T follicular helper cell (primary cell): Measurements from ENCODE around the gene ZNF446.
"Not testable (repeated sequence)": the region's sequence is repeated elsewhere in the genome, so short reads cannot be mapped to it uniquely, and the experiment has no call there.

Experiments
- DNase-seq: peaks from one replicate; pipeline ENCODE4 v3.0.0-alpha.2; 2020; ENCODE audit warnings: low read depth

The ZNF446 gene

DNA sequence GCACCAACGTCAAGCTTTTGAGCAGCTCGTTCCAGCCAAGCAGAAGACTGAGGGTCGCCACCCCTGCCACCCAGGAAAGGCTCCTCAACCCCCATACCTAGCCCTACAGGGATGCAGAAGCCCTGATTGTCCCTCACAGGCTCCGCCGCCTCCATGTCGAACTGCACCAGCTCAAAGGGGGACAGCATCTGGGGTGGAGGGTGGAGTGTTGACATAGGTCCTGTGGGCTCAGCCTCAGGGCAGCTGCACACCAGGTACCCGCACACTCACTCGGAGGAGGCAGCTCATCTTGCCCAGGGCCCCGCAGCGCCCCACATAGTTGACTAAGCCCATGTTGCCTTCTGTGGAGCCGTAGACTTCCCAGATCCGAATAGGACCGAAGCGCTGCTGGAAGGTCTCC, 24.1 kb downstream of the ZNF446 start:
- no peak for DNase-seq

- not testable (repeated sequence) for DNase-seq
Measured at GRCh38 chr19:58507602-58508223, 31.6 kb downstream of the ZNF446 start.

GRCh38 chr19:58509731-58510083, 33.6 kb downstream of the ZNF446 start:
- DNase-seq = no peak

GRCh38 chr19:58510084-58510862, 34.1 kb downstream of the ZNF446 start:
- no peak for DNase-seq

- DNase-seq = no peak
Measured at GRCh38 chr19:58511353-58512208, 35.4 kb downstream of the ZNF446 start, which contains the start of gene SLC27A5. Gene SLC27A5, minus strand, starts transcription at chr19:58511992. Its CDS starts 37 bp downstream, at chr19:58511955.

DNA sequence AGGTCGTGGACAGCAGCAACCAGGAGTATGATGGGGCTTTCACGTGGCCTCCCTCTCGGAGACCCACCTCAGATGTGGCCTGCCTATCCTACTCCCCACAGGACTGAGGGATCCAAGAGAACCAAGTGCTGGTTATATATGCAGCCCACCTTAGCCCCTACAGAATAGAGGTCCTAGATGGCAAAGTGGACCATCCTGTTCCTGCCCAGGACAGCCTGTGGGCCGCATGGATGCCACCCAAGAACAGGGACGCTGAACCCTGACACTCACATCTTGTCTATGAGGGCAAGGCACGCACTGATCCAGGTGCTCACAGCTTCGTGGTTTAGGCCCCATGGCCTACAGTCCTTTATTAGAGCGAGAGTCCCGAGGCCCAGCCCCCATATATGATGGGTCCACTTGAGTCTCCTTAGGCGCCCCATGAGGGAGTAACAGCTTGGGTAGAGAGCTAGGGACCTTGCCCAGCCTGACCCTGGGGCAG, 37.1 kb downstream of the ZNF446 start:
- DNase-seq = no peak

DNA sequence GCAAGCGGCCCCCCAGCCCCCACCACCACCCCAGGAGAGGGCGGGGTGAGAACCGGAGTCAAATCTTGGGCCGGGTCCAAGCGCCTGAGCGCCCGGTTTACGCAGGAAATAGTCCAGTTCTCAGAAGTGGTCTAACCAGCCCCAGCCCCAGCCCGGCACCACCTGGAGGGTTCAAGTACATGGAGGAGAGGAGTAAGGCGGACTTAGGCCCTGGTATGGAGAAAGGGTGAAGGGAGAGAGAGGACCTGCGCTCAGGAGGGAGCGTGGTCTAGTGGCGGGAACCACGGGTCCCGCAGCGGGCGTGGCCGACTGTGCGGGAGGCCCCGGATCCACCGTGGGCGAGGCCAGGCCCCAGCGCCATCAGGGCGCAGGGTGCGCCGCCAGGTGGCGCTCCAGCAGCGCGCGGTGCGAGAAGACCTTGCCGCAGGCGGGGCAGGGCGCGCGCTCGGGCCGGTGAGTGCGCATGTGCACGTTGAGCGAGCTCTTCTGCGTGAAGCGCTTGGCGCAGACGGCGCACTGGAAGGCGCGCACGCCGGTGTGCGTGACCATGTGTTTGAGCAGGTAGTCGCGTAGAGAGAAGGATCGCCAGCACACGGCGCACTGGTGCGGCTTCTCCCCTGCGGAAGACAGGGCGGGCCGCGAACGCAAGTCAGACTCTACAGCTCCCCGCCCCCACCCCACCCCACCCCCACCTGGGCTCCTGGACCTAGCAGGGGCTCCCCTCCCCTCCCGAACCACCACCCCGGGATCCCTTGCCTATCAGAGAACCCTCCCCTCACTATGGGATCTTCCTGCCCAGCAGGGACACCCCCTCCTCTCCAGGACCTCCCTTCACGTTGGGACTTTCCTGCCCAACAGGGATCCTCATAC, 37.8 kb downstream of the ZNF446 start:
- peak; percentile 90 for DNase-seq

- DNase-seq = no peak
Measured at GRCh38 chr19:58514564-58515022, 38.4 kb downstream of the ZNF446 start.

DNA sequence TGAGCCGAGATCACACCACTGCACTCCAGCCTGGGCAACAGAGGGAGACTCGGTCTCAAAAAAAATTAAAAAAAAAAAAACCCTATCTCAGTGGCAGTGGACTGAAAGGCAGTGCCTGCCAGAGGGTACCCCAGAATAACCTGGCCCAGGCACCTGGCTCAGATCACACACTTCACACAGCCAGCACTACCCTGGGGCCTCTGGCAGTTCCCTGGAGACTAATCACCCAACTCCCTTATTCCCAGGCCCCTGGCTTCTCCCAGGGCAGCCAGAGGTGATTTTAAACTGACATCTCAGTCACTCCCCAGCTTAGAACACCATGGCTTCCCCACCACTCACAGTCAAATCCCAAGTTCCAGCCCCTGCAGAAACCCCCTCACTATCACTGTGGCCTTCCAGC, 39.1 kb downstream of the ZNF446 start:
- no peak for DNase-seq

DNA sequence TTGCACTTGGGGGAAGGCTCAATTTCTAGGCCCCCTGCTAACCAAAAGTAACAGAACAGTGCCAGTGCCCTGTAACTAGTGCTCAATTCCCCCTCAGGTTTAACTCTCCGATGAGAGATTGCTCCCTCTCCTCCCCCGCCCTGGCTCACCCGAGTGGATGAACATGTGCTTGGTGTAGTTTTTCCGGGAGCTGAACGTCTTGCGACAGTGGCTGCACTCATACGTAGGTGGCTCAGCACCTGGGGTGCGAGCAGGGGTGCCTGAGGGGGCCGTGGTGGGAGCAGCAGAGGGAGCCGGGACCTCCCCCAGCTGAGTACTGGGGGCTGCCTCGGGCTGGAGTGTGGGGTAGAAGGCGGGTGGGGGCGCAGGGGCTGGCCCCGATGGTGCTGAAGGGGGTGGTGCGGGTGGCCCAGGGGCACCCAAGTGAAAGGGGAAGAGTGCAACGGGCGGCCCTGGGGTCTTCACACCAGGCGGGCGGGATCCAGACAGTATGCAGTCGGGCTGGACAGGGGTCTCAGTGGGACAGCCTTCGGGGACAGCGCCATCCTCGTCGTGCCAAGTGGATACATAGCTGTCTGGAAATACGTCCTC, 40.2 kb downstream of the ZNF446 start:
- DNase-seq = no peak

- DNase-seq = no peak
Measured at GRCh38 chr19:58516964-58517833, 41.0 kb downstream of the ZNF446 start.

DNA sequence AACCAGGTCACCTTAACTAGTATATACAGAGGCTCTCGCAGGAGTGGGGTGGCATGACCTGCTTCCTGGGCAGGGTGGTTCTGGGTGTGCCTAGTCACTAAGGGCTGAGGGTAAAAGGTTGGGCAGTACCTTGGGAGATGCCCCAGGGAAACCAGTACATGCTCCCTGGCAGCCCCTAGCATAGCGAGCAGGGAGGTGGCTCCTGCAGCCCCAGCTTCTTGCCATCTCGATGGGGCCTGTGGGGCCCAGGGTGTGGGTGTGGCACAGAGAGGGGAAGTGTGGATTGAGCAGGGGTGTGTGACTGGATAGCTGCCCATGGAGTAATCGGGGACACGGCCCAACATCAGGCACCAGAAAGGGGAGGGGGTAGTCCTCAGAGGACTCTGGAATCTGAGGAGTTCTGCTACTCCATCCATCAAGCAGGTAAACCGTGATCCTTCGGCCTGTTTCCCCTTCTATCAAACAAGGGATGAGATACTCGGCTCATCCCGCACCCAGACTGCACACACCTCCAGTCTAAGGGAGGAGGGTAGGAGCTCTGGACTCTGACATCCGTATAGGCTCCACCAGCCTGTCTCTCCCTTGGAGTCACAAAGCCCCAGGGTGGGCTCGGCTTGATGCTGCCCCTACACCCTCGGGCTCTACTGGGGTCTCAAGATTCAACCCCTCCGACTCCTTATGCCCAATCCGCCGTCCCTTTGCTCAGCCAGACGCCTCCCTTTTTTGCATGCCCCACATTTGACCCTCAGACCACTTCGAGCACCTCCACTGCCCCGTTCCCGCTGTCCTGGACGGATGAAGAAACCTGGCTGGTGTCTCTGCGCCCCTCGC, 42.3 kb downstream of the ZNF446 start:
- no peak for DNase-seq

DNA sequence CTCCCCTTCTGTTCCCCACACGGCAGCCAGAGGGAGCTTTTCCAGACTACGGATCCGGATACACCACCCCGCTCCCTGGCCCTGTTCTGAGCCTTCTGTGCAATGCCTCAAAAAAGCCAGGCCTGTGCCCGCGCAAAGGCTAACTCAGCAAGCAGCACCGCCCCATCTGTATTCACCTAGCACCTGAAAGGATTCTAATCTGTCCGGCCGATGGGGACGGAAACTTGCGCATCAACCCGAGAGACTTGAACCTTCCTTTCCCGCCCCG, 42.9 kb downstream of the ZNF446 start:
- peak; percentile 33 for DNase-seq

DNA sequence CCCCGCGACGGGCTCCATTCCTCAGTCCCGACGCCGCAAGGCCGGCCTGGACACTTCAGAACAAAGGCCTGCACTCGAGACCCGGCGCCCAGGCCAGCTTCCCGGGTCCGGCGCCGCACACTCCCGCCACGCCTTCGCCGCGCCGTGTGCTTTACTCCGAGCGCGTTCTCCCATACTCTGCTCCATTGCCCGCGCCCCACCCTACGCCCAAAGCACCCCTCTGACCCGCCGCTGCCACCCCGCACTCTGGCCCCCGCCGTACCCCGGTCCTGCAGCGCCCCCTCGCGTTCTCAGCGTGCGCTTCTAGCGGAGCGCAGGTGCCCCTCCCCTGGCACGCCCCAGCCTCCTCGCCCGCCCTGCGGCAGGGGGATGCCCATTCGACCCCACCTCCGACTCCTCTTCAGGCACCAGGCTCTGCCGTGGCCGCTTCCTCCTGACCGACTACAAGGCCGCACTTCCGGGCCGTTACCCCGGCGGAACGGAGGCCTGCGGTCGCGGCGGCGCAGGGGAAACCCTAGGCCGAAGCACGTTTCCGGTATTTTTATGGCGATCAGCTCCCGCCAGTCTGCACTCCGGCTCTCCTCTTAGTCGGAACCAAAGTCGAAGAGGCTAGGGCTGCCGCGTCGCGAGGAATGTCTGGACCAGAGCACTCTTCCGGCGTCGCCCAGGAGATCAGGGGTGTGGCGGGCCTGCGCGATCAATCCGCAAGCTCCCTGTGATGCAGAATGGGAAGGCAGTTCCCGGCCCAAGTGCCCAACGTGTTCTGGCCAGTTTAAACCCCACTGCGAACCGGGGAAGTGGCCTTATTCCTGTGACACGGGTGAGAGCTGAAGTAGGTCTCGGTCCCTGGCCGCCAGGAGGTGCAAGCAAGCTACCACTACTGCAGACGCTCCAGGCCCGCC, 43.5 kb downstream of the ZNF446 start, which contains the start of gene ZBTB45:
Gene ZBTB45, minus strand, starts transcription at position 456 of the 902 bp plus-strand sequence. CDS start 2,137 bp downstream, outside the sequence.
- peak; percentile 80 for DNase-seq

GRCh38 chr19:58520257-58520599, 44.1 kb downstream of the ZNF446 start:
- no peak for DNase-seq

- no peak for DNase-seq
Measured at GRCh38 chr19:58521651-58522050, 45.5 kb downstream of the ZNF446 start.

GRCh38 chr19:58522709-58523108, 46.6 kb downstream of the ZNF446 start:
- no peak for DNase-seq

- no peak for DNase-seq
Measured at GRCh38 chr19:58529405-58529804, 53.3 kb downstream of the ZNF446 start.
